ENCODE measurements around the gene HOXB3. TPM values are rescaled to one million over a fixed set of nuclear protein-coding genes. Genes with fewer than 3 reads are reported as not detected.
A peak's percentile ranks its signal among the peaks of the same experiment; 100 is the strongest.

Gene HOXB3
- total and polyA plus RNA-seq, 7 donors = 0.96 to 8.8 (median 1.5) TPM

GRCh38 chr17:48613862-48614694 is 24.0 kb upstream of the HOXB3 start:
- no peak overlapping the region for H3K27ac ChIP-seq
- H3K4me3 ChIP-seq = peak overlapping the region; percentile 77
- H3K36me3 ChIP-seq (ENCODE audit: insufficient read depth in 1 of 2, low read depth in 1 of 2) = no peaks in the 10 kb centered on the region
- H3K9me3 ChIP-seq = no peaks in the 10 kb centered on the region
- DNase-seq (no peak), ATAC-seq (no peak)
- intact Hi-C loops (cut with DNase I) = no loop called here
- TF ChIP-seq CTCF (IDR thresholded peaks at IDR 0.05) = no peak
- 6 to 8% (median 8%) methylated on average over 52 to 55 of the region's 55 CpGs for WGBS, 3 donors
- peaks cover 5 to 97% (median 62%) of the 10 kb centered on the region in 3 donors for H3K27me3 ChIP-seq (ENCODE audit: insufficient read depth in 3 of 3, low read length in 2 of 3)
- H3K4me1 ChIP-seq = peaks cover 17% of the 10 kb centered on the region

DNA sequence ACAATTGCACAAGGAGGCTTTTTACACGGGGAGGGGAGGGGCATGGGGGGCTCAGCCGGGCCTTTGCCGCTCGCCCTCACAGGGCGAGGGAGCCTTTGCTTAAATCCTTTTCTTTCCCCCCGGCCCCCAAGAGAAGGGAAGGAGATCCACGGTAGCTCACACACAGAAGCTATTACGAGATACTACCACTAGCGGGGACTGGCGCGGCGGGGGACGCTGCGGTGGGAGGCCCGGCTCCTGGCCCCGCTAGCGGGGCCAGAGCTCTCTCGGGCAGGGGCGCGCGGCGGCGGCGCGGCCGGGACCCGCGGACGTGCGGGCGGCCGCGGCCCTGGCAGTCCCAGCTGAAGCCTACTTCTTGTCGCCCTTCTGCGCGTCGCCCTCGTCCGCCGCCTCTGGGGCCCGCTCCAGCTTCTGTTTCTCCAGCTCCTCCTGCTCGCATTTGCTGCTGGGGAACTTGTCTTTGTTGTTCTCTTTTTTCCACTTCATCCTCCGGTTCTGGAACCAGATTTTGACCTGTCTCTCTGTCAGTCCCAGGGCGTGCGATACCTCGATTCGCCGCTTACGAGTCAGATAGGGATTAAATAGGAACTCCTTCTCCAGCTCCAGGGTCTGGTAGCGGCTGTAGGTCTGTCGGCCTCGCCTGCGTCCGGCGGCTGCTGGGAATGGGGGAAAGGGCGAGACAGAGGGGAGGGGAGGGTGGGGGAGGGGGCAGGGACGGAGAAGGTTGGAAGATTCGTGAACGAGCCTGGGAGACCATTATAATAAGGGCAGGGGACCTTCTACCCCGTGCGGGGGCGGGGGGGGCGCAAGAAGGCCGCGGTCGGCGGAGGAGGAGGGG is 23.0 kb upstream of the HOXB3 start:
- intact Hi-C loops (cut with DNase I) = no loop called here
- 1% methylated on average over 64 to 67 of the region's 67 CpGs for WGBS, 3 donors
- Histone ChIP-seq H3K4me1 (peaks cover 17% of the 10 kb centered on the region), H3K36me3 (ENCODE audit: insufficient read depth in 1 of 2, low read depth in 1 of 2) (no peaks in the 10 kb centered on the region), H3K9me3 (no peaks in the 10 kb centered on the region), H3K4me3 (peak overlapping the region; percentile 77), H3K27ac (no peak overlapping the region), H3K27me3 (ENCODE audit: insufficient read depth in 3 of 3, low read length in 2 of 3) (peaks cover 2 to 99% (median 65%) of the 10 kb centered on the region in 3 donors)
- ATAC-seq = peak; percentile 30 to 57 (median 50)
- peak in 1 of 2 donors; percentile 55 for DNase-seq
- peak; percentile 36 for TF ChIP-seq CTCF (IDR thresholded peaks at IDR 0.05)

DNA sequence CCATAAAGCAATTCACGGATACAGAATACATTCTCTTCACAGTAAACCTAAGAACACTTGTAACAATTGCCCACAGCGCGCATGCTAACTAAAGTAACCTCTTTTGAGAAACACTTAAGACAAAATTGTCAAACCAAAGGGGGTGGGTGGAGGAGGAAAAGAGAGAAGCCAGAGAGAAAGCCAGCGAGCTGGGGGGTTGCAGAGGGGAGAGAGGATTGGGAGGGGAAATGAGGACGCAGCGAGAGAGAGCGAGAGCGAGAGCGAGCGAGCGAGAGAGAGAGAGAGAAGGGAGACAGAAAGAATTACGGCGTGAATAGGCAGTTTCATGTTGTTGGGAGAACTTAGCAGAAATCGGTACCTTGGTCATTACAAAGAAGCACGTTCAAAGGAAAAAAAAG is 22.4 kb upstream of the HOXB3 start:
- intact Hi-C loops (cut with DNase I) = no loop called here

More for the DNA sequence above, 22.4 kb upstream of the HOXB3 start:
- no peak overlapping the region for H3K27ac ChIP-seq
- H3K9me3 ChIP-seq = no peaks in the 10 kb centered on the region
- no peak for TF ChIP-seq CTCF (IDR thresholded peaks at IDR 0.05)
- WGBS, 3 donors = 4 to 13% (median 5%) methylated on average over 15 of the region's 15 CpGs
- peaks cover 17% of the 10 kb centered on the region for H3K4me1 ChIP-seq
- H3K27me3 ChIP-seq (ENCODE audit: insufficient read depth in 3 of 3, low read length in 2 of 3) = peaks cover 0 to 99% (median 62%) of the 10 kb centered on the region in 3 donors
- H3K4me3 ChIP-seq = peak overlapping the region; percentile 77
- DNase-seq (no peak), ATAC-seq (no peak)
- no peaks in the 10 kb centered on the region for H3K36me3 ChIP-seq (ENCODE audit: insufficient read depth in 1 of 2, low read depth in 1 of 2)
